GM23338 (cell line): Measurements from ENCODE around the gene LGALS3.

Experiments
- CREB1 ChIP-seq: fragments of 250-450 bp; sonication (Bioruptor Pico); IDR thresholded peaks from 2 replicates; pipeline ENCODE4 v1.5.0; 2020; ENCODE audit warnings: low read depth, mild to moderate bottlenecking, moderate library complexity
- EZH2 ChIP-seq: fragments of 200-600 bp; sonication (generic); IDR thresholded peaks from one replicate; pipeline ENCODE4 v1.8.0; 2017; ENCODE audit warnings: antibody characterized with exemption, mild to moderate bottlenecking, low read depth; ENCODE audit not compliant: unreplicated experiment
- EZH2phosphoT487 ChIP-seq: fragments of 200-600 bp; sonication (generic); IDR thresholded peaks from one replicate; pipeline ENCODE4 v1.8.1; 2018; ENCODE audit warnings: antibody characterized with exemption; ENCODE audit not compliant: unreplicated experiment
- JUNB ChIP-seq: IDR thresholded peaks from one replicate; pipeline ENCODE4 v1.6.1; 2016; ENCODE audit warnings: antibody characterized with exemption; ENCODE audit not compliant: unreplicated experiment
- POLR2AphosphoS5 ChIP-seq: IDR thresholded peaks from 2 replicates; pipeline ENCODE4 v1.6.1; 2016; ENCODE audit warnings: antibody characterized with exemption, low read depth
- ZNF331 ChIP-seq: fragments of 250-450 bp; sonication (Bioruptor Pico); IDR thresholded peaks from 2 replicates; pipeline ENCODE4 v1.5.0; 2020; ENCODE audit warnings: low read depth, mild to moderate bottlenecking, moderate library complexity
- TF ChIP-seq, protein P1 (sequence below), 2 experiments: fragments of 200-600 bp in 1 of 2; sonication (generic) in 1 of 2; conservative IDR thresholded peaks; 2 replicates each; pipeline versions ENCODE4 v1.5.1 to v1.6.1; 2016 to 2017; ENCODE audit warnings: antibody characterized with exemption in 2 of 2, low read depth in 2 of 2, mild to moderate bottlenecking in 2 of 2, moderate library complexity in 1 of 2
- TF ChIP-seq, protein P2 (sequence below): fragments of 250-450 bp; sonication (Bioruptor Pico); IDR thresholded peaks from 2 replicates; pipeline ENCODE4 v1.5.0; 2020; ENCODE audit warnings: mild to moderate bottlenecking, moderate library complexity
- TF ChIP-seq, protein P3 (sequence below): IDR thresholded peaks from one replicate; pipeline ENCODE4 v1.6.1; 2018; ENCODE audit warnings: antibody characterized with exemption; ENCODE audit not compliant: unreplicated experiment

DNA sequence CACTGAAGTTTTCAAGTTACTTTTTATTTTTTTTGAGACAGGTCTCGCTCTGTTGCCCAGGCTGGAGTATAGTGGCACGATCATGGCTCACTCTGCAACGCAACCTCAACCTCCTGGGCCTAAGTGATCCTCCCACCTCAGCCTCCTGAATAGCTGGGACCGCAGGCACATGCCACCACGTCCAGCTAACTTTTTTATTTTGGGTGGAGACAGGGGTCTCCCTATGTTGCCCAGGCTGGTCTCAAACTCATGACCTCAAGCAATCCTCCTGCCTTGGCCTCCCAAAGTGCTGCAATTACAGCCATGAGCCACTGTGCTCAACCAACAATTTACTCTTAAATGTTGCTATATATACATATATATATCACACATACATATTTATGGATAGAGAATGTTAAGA lies 27.4 kb upstream of the LGALS3 start:
- TF ChIP-seq, protein P1, sequence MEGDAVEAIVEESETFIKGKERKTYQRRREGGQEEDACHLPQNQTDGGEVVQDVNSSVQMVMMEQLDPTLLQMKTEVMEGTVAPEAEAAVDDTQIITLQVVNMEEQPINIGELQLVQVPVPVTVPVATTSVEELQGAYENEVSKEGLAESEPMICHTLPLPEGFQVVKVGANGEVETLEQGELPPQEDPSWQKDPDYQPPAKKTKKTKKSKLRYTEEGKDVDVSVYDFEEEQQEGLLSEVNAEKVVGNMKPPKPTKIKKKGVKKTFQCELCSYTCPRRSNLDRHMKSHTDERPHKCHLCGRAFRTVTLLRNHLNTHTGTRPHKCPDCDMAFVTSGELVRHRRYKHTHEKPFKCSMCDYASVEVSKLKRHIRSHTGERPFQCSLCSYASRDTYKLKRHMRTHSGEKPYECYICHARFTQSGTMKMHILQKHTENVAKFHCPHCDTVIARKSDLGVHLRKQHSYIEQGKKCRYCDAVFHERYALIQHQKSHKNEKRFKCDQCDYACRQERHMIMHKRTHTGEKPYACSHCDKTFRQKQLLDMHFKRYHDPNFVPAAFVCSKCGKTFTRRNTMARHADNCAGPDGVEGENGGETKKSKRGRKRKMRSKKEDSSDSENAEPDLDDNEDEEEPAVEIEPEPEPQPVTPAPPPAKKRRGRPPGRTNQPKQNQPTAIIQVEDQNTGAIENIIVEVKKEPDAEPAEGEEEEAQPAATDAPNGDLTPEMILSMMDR (conservative IDR thresholded peaks at IDR 0.05; ENCODE audit: low read depth in 2 of 2): no peak
- TF ChIP-seq EZH2phosphoT487: no peak
- no peak for TF ChIP-seq CREB1 (CRISPR knock-in tag)
- TF ChIP-seq EZH2: no peak
- TF ChIP-seq POLR2AphosphoS5: no peak
- TF ChIP-seq, protein P2, sequence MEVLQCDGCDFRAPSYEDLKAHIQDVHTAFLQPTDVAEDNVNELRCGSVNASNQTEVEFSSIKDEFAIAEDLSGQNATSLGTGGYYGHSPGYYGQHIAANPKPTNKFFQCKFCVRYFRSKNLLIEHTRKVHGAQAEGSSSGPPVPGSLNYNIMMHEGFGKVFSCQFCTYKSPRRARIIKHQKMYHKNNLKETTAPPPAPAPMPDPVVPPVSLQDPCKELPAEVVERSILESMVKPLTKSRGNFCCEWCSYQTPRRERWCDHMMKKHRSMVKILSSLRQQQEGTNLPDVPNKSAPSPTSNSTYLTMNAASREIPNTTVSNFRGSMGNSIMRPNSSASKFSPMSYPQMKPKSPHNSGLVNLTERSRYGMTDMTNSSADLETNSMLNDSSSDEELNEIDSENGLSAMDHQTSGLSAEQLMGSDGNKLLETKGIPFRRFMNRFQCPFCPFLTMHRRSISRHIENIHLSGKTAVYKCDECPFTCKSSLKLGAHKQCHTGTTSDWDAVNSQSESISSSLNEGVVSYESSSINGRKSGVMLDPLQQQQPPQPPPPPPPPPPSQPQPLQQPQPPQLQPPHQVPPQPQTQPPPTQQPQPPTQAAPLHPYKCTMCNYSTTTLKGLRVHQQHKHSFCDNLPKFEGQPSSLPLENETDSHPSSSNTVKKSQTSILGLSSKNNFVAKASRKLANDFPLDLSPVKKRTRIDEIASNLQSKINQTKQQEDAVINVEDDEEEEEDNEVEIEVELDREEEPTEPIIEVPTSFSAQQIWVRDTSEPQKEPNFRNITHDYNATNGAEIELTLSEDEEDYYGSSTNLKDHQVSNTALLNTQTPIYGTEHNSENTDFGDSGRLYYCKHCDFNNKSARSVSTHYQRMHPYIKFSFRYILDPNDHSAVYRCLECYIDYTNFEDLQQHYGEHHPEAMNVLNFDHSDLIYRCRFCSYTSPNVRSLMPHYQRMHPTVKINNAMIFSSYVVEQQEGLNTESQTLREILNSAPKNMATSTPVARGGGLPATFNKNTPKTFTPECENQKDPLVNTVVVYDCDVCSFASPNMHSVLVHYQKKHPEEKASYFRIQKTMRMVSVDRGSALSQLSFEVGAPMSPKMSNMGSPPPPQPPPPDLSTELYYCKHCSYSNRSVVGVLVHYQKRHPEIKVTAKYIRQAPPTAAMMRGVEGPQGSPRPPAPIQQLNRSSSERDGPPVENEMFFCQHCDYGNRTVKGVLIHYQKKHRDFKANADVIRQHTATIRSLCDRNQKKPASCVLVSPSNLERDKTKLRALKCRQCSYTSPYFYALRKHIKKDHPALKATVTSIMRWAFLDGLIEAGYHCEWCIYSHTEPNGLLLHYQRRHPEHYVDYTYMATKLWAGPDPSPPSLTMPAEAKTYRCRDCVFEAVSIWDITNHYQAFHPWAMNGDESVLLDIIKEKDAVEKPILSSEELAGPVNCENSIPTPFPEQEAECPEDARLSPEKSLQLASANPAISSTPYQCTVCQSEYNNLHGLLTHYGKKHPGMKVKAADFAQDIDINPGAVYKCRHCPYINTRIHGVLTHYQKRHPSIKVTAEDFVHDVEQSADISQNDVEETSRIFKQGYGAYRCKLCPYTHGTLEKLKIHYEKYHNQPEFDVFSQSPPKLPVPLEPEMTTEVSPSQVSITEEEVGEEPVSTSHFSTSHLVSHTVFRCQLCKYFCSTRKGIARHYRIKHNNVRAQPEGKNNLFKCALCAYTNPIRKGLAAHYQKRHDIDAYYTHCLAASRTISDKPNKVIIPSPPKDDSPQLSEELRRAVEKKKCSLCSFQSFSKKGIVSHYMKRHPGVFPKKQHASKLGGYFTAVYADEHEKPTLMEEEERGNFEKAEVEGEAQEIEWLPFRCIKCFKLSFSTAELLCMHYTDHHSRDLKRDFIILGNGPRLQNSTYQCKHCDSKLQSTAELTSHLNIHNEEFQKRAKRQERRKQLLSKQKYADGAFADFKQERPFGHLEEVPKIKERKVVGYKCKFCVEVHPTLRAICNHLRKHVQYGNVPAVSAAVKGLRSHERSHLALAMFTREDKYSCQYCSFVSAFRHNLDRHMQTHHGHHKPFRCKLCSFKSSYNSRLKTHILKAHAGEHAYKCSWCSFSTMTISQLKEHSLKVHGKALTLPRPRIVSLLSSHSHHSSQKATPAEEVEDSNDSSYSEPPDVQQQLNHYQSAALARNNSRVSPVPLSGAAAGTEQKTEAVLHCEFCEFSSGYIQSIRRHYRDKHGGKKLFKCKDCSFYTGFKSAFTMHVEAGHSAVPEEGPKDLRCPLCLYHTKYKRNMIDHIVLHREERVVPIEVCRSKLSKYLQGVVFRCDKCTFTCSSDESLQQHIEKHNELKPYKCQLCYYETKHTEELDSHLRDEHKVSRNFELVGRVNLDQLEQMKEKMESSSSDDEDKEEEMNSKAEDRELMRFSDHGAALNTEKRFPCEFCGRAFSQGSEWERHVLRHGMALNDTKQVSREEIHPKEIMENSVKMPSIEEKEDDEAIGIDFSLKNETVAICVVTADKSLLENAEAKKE (CRISPR knock-in tag): no peak
- TF ChIP-seq ZNF331 (CRISPR knock-in tag): no peak
- TF ChIP-seq JUNB: no peak
- TF ChIP-seq, protein P3, sequence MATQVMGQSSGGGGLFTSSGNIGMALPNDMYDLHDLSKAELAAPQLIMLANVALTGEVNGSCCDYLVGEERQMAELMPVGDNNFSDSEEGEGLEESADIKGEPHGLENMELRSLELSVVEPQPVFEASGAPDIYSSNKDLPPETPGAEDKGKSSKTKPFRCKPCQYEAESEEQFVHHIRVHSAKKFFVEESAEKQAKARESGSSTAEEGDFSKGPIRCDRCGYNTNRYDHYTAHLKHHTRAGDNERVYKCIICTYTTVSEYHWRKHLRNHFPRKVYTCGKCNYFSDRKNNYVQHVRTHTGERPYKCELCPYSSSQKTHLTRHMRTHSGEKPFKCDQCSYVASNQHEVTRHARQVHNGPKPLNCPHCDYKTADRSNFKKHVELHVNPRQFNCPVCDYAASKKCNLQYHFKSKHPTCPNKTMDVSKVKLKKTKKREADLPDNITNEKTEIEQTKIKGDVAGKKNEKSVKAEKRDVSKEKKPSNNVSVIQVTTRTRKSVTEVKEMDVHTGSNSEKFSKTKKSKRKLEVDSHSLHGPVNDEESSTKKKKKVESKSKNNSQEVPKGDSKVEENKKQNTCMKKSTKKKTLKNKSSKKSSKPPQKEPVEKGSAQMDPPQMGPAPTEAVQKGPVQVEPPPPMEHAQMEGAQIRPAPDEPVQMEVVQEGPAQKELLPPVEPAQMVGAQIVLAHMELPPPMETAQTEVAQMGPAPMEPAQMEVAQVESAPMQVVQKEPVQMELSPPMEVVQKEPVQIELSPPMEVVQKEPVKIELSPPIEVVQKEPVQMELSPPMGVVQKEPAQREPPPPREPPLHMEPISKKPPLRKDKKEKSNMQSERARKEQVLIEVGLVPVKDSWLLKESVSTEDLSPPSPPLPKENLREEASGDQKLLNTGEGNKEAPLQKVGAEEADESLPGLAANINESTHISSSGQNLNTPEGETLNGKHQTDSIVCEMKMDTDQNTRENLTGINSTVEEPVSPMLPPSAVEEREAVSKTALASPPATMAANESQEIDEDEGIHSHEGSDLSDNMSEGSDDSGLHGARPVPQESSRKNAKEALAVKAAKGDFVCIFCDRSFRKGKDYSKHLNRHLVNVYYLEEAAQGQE: no peak
